SK-N-SH (cell line): ENCODE measurements around the gene PLEKHG7. TPM values are rescaled to one million over a fixed set of nuclear protein-coding genes. Genes with fewer than 3 reads are reported as not detected.

ENCODE experiments used
- CTCF ChIA-PET: fragments of 300-600, 350-600 bp; formaldehyde crosslinking; extraction: SDS; loops from one replicate; lab custom pipeline; 2021; lab: Yijun Ruan, JAX
- POLR2A ChIA-PET: fragments of 350-600 bp; sonication (Branson Sonifier 250); formaldehyde crosslinking; extraction: SDS; loops from one replicate; lab custom pipeline; 2020; ENCODE audit warnings: antibody characterized with exemption, inconsistent platforms; lab: Yijun Ruan, JAX
- DNase-seq: peaks from one replicate; pipeline ENCODE4 v3.0.0; 2012
- H2AFZ ChIP-seq: fragments of 200-600 bp; sonication (generic); 2 replicates; pipeline ENCODE4 v1.8.1; 2016; ENCODE audit warnings: antibody characterized with exemption, mild to moderate bottlenecking, low read depth
- H3F3A ChIP-seq: fragments of 200-600 bp; sonication (generic); replicated peaks from 2 replicates; pipeline ENCODE3; 2016; ENCODE audit warnings: antibody characterized with exemption, mild to moderate bottlenecking; ENCODE audit not compliant: insufficient read depth
- H3K27ac ChIP-seq, 2 experiments: fragments of 200-500 bp in 1 of 2; fragments of 200-600 bp in 1 of 2; sonication (Bioruptor generic) in 1 of 2; sonication (generic), shearing (Covaris generic) in 1 of 2; 2 replicates each; pipeline versions ENCODE4 v1.5.1 to v1.6.1; 2014 to 2016; ENCODE audit warnings: low read depth in 2 of 2, inconsistent platforms in 1 of 2, low read length in 1 of 2, mild to moderate bottlenecking in 1 of 2, mixed read lengths in 1 of 2
- H3K27me3 ChIP-seq: fragments of 200-600 bp; sonication (generic), shearing (Covaris generic); 2 replicates; pipeline ENCODE4 v1.6.1; 2016; ENCODE audit warnings: mixed run types; ENCODE audit not compliant: insufficient read depth
- H3K36me3 ChIP-seq, 2 experiments: fragments of 200-500 bp in 1 of 2; fragments of 200-600 bp in 1 of 2; sonication (Bioruptor generic) in 1 of 2; sonication (generic) in 1 of 2; replicated peaks in 1 of 2; 2 replicates each; pipeline versions ENCODE3 to v1.5.1; 2014 to 2016; ENCODE audit warnings: low read length in 1 of 2, mild to moderate bottlenecking in 1 of 2; ENCODE audit not compliant: insufficient read depth in 2 of 2, control insufficient read depth in 1 of 2
- H3K4me1 ChIP-seq, 2 experiments: fragments of 200-500 bp in 1 of 2; fragments of 200-600 bp in 1 of 2; sonication (Bioruptor generic) in 1 of 2; sonication (generic), shearing (Covaris generic) in 1 of 2; 2 replicates each; pipeline versions ENCODE4 v1.5.1 to v1.6.1; 2014 to 2016; ENCODE audit warnings: low read depth in 1 of 2, low read length in 1 of 2, mixed run types in 1 of 2; ENCODE audit not compliant: insufficient read depth in 2 of 2, control insufficient read depth in 1 of 2
- H3K4me2 ChIP-seq: fragments of 200-600 bp; sonication (generic), shearing (Covaris generic); 2 replicates; pipeline ENCODE4 v1.6.1; 2017; ENCODE audit warnings: mixed run types
- H3K4me3 ChIP-seq, 2 experiments: fragments of 200-500 bp in 1 of 2; fragments of 200-600 bp in 1 of 2; sonication (Bioruptor generic) in 1 of 2; sonication (generic), shearing (Covaris generic) in 1 of 2; 2 replicates each; pipeline versions ENCODE4 v1.5.1 to v1.8.1; 2014 to 2016; ENCODE audit warnings: low read depth in 2 of 2, inconsistent platforms in 1 of 2, low read length in 1 of 2, mild to moderate bottlenecking in 1 of 2, mixed read lengths in 1 of 2, moderate library complexity in 1 of 2
- H3K79me2 ChIP-seq: fragments of 200-600 bp; sonication (generic); 2 replicates; pipeline ENCODE4 v1.8.1; 2017; ENCODE audit warnings: mild to moderate bottlenecking; ENCODE audit not compliant: insufficient read depth
- H3K9ac ChIP-seq: fragments of 200-600 bp; sonication (generic); 2 replicates; pipeline ENCODE4 v1.6.1; 2017; ENCODE audit warnings: mixed run types
- H3K9me2 ChIP-seq: fragments of 200-600 bp; sonication (generic); 2 replicates; pipeline ENCODE4 v1.6.1; 2017; ENCODE audit warnings: mixed run types
- H3K9me3 ChIP-seq: fragments of 200-600 bp; sonication (generic); 2 replicates; pipeline ENCODE4 v1.6.1; 2017; ENCODE audit warnings: mixed run types, mild to moderate bottlenecking, moderate library complexity
- H4K20me1 ChIP-seq: fragments of 200-600 bp; sonication (generic); 2 replicates; pipeline ENCODE4 v1.6.1; 2017; ENCODE audit warnings: mild to moderate bottlenecking, mixed run types; ENCODE audit not compliant: insufficient read depth
- CHD2 ChIP-seq: fragments of 150-350 bp; IDR thresholded peaks from 2 replicates; pipeline ENCODE4 v1.6.1; 2018; ENCODE audit warnings: low read length; ENCODE audit not compliant: partially characterized antibody
- ELF1 ChIP-seq: IDR thresholded peaks from 2 replicates; pipeline ENCODE4 v1.4.0; 2012
- FOXM1 ChIP-seq: IDR thresholded peaks from 2 replicates; pipeline ENCODE4 v1.4.0; 2012; ENCODE audit warnings: low read depth, mild to moderate bottlenecking
- GATA2 ChIP-seq: sonication (generic); formaldehyde crosslinking; IDR thresholded peaks from 2 replicates; pipeline ENCODE4 v1.5.0; 2020; ENCODE audit warnings: mild to moderate bottlenecking, missing genetic modification reagents
- MXI1 ChIP-seq: IDR thresholded peaks from 2 replicates; pipeline ENCODE4 v1.6.1; 2012; ENCODE audit warnings: mild to moderate bottlenecking, low read depth, low read length, improper control_type of control experiment
- NRF1 ChIP-seq: IDR thresholded peaks from 2 replicates; pipeline ENCODE4 v1.6.1; 2012; ENCODE audit warnings: low read depth, mild to moderate bottlenecking, low read length
- RAD21 ChIP-seq: IDR thresholded peaks from 2 replicates; pipeline ENCODE4 v1.6.1; 2012; ENCODE audit warnings: mild to moderate bottlenecking, low read length
- SIN3A ChIP-seq: IDR thresholded peaks from 2 replicates; pipeline ENCODE4 v1.6.1; 2012; ENCODE audit warnings: low read depth, mild to moderate bottlenecking, low read length, moderate library complexity, borderline replicate concordance
- SMC3 ChIP-seq: IDR thresholded peaks from 2 replicates; pipeline ENCODE4 v1.6.1; 2012; ENCODE audit warnings: low read depth, low read length, improper control_type of control experiment
- TAF1 ChIP-seq: IDR thresholded peaks from 2 replicates; pipeline ENCODE4 v1.6.1; 2012; ENCODE audit warnings: low read depth, mild to moderate bottlenecking, low read length, moderate library complexity, borderline replicate concordance
- TCF12 ChIP-seq: IDR thresholded peaks from 2 replicates; pipeline ENCODE4 v1.4.0; 2012
- TEAD4 ChIP-seq: IDR thresholded peaks from 2 replicates; pipeline ENCODE4 v1.4.0; 2012; ENCODE audit warnings: mild to moderate bottlenecking, borderline replicate concordance; ENCODE audit not compliant: insufficient read depth
- YY1 ChIP-seq: IDR thresholded peaks from 2 replicates; pipeline ENCODE4 v1.4.0; 2012; ENCODE audit warnings: low read depth, mild to moderate bottlenecking
- WGBS: methylation state at CpG from one replicate; pipeline ENCODE4 v1.1.6; 2017; ENCODE audit warnings: low lambda C conversion rate; 5-methylcytosine and 5-hydroxymethylcytosine counted together
- polyA plus RNA-seq, 3 experiments: library from polyadenylated mRNA; depleted of rRNA; stranded (reverse); fragments of >200 nt; gene quantifications; 2 replicates each; pipeline ENCODE4 v1.2.3, GENCODE V29; 2012
- TF ChIP-seq, protein P1 (sequence below): IDR thresholded peaks from 2 replicates; pipeline ENCODE4 v1.6.1; 2012; ENCODE audit warnings: mild to moderate bottlenecking, low read depth, low read length, moderate library complexity
- TF ChIP-seq, protein P2 (sequence below): fragments of 150-350 bp; IDR thresholded peaks from 2 replicates; pipeline ENCODE4 v1.6.1; 2017; ENCODE audit warnings: antibody characterized with exemption, low read length, low read depth, borderline replicate concordance
- TF ChIP-seq, protein P3 (sequence below): fragments of 150-350 bp; IDR thresholded peaks from 2 replicates; pipeline ENCODE4 v1.6.1; 2016; ENCODE audit warnings: mild to moderate bottlenecking, low read depth, low read length
- TF ChIP-seq, protein P4 (sequence below): fragments of 200-600 bp; sonication (generic); IDR thresholded peaks from 2 replicates; pipeline ENCODE4 v1.6.1; 2017; ENCODE audit warnings: antibody characterized with exemption, mild to moderate bottlenecking, moderate library complexity
- TF ChIP-seq, protein P5 (sequence below): IDR thresholded peaks from 2 replicates; pipeline ENCODE4 v1.4.0; 2012; ENCODE audit warnings: low read depth, borderline replicate concordance
- TF ChIP-seq, protein P6 (sequence below): IDR thresholded peaks from 2 replicates; pipeline ENCODE4 v1.4.0; 2012; ENCODE audit warnings: low read depth

Gene PLEKHG7, protein sequence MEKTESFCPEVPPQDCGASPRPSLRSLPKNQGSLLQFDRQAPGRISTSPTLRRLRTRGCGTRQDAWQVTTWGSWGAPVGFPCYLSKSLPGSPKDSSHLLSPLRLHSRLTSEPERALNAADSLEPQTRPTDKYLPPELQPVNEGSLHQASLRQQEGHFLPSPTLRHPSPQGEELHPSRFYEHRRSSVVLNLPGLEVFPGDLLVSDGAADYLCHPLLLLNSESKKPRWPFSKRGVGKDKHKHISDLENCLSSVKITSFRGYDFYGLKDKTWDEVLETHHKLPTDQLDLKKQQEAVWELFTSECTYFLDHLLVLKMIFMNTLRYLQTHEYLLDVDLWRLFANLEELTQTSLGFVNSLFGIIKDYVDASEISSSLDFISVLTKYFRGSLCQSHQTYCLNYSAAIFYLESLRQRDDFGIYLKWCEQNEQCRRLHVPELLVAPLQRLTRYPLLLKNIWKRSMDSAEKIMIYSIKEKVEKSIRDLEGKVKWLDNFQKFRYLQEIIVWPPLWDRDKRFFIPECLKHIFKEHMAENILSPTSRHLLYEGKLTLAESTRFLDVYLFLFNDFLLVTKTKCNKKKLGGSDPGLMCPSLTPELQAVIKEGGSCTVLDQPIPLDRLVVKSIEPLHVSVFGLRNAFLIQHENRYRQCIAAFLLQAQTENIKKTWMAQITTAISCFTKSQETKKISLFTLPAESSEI
- not detected in 2 replicates for polyA plus RNA-seq (2012; rRNA removed)
- not detected in 2 replicates for polyA plus RNA-seq (2012; cell fraction: cytosol; rRNA removed)
- not detected in 2 replicates for polyA plus RNA-seq (2012; cell fraction: nucleus; rRNA removed)

DNA sequence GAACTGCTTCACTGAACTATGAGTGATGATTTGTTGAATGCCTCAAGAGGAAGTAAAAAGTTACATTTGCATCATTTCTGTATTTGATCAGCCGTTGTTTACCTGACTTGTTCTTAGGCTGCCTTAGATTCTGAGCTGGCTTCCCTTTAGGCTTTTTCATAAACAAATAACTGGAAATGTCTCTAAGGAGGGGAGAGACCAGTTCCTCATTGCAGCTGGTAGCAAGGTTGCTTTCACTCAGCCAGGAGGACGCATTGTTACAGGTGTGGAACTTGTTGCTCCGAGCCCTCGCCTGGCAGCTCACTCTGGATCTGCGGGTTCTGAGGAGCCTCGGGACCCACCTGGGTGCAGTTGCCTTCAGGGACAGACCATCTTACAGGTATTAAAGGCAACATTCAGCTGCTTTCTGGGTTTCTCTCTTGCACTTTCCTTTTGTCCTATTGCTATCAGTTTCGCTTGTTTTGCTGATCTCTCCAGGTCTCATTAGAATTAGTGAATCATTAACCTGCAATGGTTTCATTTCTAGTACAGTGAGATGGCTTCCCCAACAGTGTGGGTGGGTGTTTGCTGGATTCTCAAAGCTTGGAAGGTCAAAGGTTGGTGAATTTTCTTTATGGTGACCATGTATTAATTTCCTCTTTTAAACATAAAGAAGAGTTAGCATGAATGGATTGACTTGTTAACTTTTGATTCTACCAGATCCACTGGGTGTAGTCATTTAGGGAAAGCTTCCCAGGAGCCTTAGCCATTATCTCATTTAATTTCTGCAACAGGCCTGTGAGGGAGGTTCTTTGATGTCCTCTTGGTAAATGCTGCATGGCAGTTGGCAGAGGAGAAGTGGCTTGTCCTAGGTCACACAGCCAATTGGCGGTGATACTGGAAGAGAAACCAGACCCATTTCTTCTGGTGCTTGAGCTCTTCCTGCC, at the start of gene PLEKHG7:
PLEKHG7 (plus strand) TSS at position 236 of the 926 bp plus-strand sequence. CDS start 3,643 bp downstream, outside the sequence.
- no peak within 1 kb of the TSS for H2AFZ ChIP-seq
- no peaks in the 10 kb centered on the region for H3F3A ChIP-seq
- H3K4me2 ChIP-seq = no peak within 1 kb of the TSS
- CTCF ChIA-PET = no interaction called here
- H3K36me3 ChIP-seq = no peaks in the 10 kb centered on the region
- WGBS = 72% methylated on average over 8 of the region's 8 CpGs
- H3K9me3 ChIP-seq = no peaks in the 10 kb centered on the region
- no peak for DNase-seq
- no peaks in the 10 kb centered on the region for H3K9me2 ChIP-seq
- no peak within 1 kb of the TSS for H3K9ac ChIP-seq
- no peak within 1 kb of the TSS for H3K4me3 ChIP-seq
- H3K79me2 ChIP-seq = no peaks in the 10 kb centered on the region
- no peaks in the 10 kb centered on the region for H3K27me3 ChIP-seq
- H3K4me1 ChIP-seq = no peaks in the 10 kb centered on the region
- no peak within 1 kb of the TSS for H3K27ac ChIP-seq
- H4K20me1 ChIP-seq = no peaks in the 10 kb centered on the region
- POLR2A ChIA-PET = no interaction called here
- no peak for TF ChIP-seq YY1
- TF ChIP-seq, protein P1, sequence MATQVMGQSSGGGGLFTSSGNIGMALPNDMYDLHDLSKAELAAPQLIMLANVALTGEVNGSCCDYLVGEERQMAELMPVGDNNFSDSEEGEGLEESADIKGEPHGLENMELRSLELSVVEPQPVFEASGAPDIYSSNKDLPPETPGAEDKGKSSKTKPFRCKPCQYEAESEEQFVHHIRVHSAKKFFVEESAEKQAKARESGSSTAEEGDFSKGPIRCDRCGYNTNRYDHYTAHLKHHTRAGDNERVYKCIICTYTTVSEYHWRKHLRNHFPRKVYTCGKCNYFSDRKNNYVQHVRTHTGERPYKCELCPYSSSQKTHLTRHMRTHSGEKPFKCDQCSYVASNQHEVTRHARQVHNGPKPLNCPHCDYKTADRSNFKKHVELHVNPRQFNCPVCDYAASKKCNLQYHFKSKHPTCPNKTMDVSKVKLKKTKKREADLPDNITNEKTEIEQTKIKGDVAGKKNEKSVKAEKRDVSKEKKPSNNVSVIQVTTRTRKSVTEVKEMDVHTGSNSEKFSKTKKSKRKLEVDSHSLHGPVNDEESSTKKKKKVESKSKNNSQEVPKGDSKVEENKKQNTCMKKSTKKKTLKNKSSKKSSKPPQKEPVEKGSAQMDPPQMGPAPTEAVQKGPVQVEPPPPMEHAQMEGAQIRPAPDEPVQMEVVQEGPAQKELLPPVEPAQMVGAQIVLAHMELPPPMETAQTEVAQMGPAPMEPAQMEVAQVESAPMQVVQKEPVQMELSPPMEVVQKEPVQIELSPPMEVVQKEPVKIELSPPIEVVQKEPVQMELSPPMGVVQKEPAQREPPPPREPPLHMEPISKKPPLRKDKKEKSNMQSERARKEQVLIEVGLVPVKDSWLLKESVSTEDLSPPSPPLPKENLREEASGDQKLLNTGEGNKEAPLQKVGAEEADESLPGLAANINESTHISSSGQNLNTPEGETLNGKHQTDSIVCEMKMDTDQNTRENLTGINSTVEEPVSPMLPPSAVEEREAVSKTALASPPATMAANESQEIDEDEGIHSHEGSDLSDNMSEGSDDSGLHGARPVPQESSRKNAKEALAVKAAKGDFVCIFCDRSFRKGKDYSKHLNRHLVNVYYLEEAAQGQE = no peak
- TF ChIP-seq, protein P2, sequence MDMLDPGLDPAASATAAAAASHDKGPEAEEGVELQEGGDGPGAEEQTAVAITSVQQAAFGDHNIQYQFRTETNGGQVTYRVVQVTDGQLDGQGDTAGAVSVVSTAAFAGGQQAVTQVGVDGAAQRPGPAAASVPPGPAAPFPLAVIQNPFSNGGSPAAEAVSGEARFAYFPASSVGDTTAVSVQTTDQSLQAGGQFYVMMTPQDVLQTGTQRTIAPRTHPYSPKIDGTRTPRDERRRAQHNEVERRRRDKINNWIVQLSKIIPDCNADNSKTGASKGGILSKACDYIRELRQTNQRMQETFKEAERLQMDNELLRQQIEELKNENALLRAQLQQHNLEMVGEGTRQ = no peak
- no peak for TF ChIP-seq TAF1
- TF ChIP-seq FOXM1 = no peak
- no peak for TF ChIP-seq GATA2 (CRISPR knock-in tag)
- no peak for TF ChIP-seq NRF1
- TF ChIP-seq SMC3 = no peak
- no peak for TF ChIP-seq RAD21
- TF ChIP-seq, protein P3, sequence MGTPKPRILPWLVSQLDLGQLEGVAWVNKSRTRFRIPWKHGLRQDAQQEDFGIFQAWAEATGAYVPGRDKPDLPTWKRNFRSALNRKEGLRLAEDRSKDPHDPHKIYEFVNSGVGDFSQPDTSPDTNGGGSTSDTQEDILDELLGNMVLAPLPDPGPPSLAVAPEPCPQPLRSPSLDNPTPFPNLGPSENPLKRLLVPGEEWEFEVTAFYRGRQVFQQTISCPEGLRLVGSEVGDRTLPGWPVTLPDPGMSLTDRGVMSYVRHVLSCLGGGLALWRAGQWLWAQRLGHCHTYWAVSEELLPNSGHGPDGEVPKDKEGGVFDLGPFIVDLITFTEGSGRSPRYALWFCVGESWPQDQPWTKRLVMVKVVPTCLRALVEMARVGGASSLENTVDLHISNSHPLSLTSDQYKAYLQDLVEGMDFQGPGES = no peak
- no peak for TF ChIP-seq TEAD4
- TF ChIP-seq SIN3A = no peak
- TF ChIP-seq, protein P4, sequence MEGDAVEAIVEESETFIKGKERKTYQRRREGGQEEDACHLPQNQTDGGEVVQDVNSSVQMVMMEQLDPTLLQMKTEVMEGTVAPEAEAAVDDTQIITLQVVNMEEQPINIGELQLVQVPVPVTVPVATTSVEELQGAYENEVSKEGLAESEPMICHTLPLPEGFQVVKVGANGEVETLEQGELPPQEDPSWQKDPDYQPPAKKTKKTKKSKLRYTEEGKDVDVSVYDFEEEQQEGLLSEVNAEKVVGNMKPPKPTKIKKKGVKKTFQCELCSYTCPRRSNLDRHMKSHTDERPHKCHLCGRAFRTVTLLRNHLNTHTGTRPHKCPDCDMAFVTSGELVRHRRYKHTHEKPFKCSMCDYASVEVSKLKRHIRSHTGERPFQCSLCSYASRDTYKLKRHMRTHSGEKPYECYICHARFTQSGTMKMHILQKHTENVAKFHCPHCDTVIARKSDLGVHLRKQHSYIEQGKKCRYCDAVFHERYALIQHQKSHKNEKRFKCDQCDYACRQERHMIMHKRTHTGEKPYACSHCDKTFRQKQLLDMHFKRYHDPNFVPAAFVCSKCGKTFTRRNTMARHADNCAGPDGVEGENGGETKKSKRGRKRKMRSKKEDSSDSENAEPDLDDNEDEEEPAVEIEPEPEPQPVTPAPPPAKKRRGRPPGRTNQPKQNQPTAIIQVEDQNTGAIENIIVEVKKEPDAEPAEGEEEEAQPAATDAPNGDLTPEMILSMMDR = no peak
- TF ChIP-seq ELF1 = no peak
- no peak for TF ChIP-seq TCF12
- TF ChIP-seq CHD2 = no peak
- TF ChIP-seq, protein P5, sequence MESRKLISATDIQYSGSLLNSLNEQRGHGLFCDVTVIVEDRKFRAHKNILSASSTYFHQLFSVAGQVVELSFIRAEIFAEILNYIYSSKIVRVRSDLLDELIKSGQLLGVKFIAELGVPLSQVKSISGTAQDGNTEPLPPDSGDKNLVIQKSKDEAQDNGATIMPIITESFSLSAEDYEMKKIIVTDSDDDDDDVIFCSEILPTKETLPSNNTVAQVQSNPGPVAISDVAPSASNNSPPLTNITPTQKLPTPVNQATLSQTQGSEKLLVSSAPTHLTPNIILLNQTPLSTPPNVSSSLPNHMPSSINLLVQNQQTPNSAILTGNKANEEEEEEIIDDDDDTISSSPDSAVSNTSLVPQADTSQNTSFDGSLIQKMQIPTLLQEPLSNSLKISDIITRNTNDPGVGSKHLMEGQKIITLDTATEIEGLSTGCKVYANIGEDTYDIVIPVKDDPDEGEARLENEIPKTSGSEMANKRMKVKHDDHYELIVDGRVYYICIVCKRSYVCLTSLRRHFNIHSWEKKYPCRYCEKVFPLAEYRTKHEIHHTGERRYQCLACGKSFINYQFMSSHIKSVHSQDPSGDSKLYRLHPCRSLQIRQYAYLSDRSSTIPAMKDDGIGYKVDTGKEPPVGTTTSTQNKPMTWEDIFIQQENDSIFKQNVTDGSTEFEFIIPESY = no peak
- TF ChIP-seq, protein P6, sequence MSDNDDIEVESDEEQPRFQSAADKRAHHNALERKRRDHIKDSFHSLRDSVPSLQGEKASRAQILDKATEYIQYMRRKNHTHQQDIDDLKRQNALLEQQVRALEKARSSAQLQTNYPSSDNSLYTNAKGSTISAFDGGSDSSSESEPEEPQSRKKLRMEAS = no peak
- no peak for TF ChIP-seq MXI1
